GM19397 (cell line): ENCODE data around the gene SAMD11.

ENCODE experiments used
- ATAC-seq: cut with Tn5 transposase; IDR thresholded peaks from one replicate; pipeline ENCODE4 v1.9.1; 2021; ENCODE audit warnings: mild to moderate bottlenecking, moderate library complexity; ENCODE audit not compliant: unreplicated experiment

SAMD11 gene

GRCh38 chr1:962381-963300, 38.9 kb downstream of the SAMD11 start:
- no peak for ATAC-seq

DNA sequence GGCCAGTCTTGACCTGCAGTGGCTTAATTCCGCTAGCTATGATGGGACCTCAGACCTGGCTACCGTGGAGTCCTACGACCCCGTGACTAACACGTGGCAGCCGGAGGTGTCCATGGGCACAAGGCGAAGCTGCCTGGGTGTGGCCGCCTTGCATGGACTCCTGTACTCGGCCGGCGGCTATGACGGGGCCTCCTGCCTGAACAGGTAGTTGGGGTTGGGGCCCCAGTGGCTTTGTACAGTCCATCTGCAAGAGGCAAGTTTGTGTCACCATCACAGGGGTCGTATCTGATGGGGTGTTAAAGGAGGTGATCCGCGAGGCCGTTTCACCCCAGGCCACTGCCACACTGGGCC, 39.6 kb downstream of the SAMD11 start:
- ATAC-seq, result no peak

DNA sequence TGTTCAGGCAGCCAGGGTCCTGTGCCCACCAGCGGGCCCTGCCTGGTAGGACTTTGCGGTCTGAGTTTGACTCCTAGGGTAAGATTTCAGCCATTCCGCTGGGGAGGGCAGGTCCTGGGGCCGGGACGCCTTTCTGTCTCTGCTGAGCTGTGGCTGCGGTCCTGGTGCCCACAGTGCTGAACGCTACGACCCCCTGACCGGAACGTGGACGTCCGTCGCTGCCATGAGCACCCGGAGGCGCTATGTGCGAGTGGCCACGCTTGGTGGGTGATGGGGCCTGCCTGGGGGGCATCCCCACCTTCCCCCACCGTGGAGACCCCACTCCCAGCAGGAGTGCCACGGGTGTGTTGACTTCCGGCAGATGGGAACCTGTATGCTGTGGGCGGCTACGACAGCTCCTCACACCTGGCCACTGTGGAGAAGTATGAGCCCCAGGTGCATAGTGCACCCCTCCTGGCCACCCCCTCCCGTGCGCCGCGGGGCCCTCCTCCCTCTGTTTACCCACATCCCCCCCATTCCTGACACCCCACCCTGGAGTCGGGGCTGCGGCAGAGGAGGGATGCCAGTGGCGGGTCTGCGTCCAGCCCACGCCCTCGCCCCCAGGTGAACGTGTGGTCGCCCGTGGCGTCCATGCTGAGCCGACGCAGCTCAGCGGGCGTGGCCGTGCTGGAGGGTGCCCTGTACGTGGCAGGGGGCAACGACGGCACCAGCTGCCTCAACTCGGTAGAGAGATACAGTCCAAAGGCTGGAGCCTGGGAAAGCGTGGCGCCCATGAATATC, 40.2 kb downstream of the SAMD11 start:
- no peak for ATAC-seq

GRCh38 chr1:964691-965525, 41.2 kb downstream of the SAMD11 start:
- ATAC-seq, result no peak

- no peak for ATAC-seq
Observed at GRCh38 chr1:965526-966134, 41.9 kb downstream of the SAMD11 start.

DNA sequence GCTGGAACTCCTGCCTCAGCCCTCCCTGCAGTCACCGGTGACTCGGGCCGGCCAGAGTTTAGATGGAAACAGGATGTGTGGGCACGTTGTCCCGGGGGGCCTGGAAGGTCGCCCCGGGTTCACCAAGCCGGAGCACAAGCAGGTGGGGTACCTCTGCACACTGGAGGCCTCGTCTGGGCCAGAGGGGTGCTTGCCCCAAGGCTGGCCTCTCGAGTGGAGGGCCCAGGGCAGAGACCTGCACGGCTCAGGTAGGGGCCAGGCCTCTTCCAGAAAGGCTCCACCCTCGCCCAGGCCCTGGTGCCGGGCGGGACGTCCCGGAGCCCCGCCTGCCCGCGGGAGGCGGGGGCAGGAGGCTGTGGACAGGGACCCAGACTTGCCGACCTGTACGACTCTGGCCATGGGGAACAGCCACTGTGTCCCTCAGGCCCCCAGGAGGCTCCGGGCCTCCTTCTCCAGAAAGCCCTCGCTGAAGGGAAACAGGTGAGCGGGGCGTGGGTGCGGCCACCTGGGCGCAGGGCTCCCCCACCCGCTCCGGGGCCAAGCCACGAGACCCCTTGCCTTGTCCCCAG, 42.5 kb downstream of the SAMD11 start, which contains the start of gene PLEKHN1:
Gene PLEKHN1, plus strand, starts transcription at position 348 of the 569 bp plus-strand sequence. Its CDS starts 50 bp downstream, at position 398.
- ATAC-seq, result peak; percentile 17

- peak; percentile 62 for ATAC-seq
Observed at GRCh38 chr1:966704-967300, 43.1 kb downstream of the SAMD11 start.

GRCh38 chr1:967466-968343, 44.0 kb downstream of the SAMD11 start:
- ATAC-seq, result no peak

GRCh38 chr1:969260-969855, 45.6 kb downstream of the SAMD11 start:
- ATAC-seq, result no peak

GRCh38 chr1:970242-970972, 46.7 kb downstream of the SAMD11 start:
- ATAC-seq, result no peak

- ATAC-seq, result no peak
Observed at GRCh38 chr1:970973-971730, 47.4 kb downstream of the SAMD11 start.

DNA sequence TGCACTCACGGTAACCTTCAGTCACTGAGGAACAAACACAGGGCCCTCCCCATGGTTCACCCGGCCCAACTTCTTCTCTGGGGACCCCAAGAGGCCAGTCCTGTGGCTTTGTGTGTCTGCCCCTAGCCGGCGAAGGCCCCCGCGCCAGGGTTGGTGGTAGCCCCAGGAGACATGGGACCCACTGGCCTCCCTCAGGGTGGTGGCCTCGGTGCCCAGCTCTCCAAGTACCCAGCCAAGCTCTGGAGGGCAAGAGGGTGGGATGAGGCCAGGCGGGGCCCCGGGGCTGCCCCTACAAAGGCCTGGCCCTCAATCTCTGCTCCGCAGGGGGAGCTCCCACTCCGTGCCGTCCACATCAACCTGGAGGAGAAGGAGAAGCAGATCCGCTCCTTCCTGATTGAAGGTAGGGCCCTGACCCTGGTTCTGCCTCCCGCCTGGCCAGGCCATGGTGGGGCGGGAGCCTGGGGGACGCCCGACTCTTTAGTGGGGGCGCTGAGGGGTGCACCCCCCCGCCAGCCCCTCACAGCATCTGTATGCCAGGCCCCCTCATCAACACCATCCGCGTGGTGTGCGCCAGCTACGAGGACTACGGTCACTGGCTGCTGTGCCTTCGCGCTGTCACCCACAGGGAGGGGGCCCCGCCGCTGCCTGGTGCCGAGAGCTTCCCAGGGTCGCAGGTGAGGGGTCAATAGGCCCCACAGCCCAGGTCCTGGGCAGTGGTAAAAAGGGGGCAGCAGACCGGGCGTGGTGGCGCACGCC, 48.2 kb downstream of the SAMD11 start:
- no peak for ATAC-seq

DNA sequence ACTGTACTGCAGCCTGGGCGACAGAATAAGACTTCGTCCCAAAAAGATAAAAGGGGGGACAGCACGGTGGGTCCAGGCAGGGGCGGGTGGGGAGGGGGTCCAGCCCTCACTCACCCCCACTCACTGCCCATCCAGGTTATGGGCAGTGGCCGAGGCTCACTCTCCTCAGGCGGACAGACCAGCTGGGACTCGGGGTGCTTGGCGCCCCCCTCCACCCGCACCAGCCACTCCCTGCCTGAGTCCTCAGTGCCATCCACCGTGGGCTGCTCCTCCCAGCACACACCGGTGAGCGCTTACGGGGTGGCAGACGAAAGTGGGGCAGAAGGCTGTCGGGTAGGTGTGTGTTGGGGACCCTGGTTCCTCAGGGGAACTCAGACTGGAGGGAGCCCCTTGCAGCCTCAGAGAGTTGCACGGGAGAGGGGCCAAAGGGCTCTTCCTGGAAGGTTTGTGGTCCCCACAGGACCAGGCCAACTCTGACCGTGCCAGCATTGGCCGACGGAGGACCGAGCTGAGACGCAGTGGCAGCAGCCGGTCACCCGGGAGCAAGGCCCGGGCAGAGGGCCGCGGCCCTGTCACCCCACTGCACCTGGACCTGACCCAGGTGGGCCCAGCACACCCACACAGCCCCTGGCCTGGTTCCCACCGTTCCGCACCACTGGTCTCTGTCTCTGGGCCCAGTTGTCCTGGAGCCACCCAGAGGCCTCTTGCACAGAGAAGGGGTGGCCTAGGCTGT, 49.2 kb downstream of the SAMD11 start:
- no peak for ATAC-seq

DNA sequence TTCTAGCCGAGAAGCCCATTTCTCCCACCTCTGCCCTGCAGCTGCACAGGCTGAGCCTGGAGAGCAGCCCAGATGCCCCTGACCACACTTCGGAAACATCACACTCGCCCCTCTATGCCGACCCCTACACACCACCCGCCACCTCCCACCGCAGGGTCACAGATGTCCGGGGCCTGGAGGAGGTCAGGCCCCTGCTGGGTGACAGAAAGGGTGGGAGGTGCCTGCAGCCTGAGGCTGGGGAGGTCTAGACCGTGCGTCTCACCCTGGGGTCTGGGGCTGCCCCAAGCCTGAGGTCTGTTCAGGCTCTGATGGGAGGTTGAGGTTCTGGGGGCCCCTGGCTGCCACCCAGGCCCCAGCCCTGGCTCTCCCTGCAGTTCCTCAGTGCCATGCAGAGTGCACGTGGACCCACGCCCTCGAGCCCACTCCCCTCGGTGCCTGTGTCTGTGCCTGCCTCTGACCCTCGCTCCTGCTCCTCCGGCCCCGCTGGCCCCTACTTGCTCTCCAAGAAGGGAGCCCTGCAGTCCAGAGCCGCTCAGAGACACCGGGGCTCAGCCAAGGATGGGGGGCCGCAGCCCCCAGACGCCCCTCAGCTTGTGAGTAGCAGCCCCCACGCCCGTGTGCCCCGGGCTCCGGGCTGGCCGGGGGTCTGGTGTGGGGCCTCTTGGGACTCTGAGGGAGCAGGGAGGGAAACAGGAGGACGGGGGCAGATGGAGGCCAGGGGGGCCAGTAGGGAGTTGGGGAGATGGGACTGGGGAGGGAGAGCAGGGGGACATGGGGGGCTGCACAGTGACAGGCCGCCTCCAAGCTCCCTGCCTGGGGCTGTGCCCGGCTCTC, 50.0 kb downstream of the SAMD11 start:
- ATAC-seq, result no peak

DNA sequence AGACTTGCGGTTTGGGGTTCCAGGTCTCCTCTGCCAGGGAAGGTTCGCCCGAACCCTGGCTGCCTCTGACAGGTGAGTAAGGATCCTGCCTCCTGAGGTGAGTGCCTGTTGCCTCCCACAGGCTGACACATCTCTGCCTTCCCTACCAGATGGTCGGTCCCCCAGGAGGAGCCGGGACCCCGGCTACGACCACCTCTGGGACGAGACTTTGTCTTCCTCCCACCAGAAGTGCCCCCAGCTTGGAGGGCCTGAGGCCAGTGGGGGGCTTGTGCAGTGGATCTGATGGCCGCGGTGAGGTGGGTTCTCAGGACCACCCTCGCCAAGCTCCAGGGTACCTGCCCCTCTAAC, 50.5 kb downstream of the SAMD11 start:
- no peak for ATAC-seq
